ENCODE results near the gene ETNK1.
"Not testable (repeated sequence)": the region's sequence is repeated elsewhere in the genome, so short reads cannot be mapped to it uniquely, and the experiment has no call there.

ETNK1 gene

DNA sequence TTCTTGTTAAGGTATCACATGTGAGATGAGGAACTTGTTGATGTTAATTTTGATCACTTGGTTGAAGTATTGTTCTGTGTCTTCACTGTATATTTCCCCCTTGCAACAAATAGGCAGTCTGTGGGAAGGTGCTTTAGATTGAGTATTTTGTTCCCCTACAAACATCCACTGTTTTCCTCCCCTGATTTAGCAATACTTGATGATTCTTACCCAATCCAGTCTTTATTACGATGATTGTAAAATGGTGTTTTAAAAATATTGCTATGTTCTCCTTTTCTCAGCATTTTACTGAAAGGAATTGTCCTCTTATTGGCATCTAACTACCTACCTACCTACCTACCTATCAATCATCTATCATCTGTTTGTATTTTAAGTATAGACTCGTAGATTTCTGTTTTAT is 66.3 kb downstream of the ETNK1 start:
- Histone ChIP-seq H4K8ac (ENCODE audit: low read depth, low read length) (no peak overlapping the region), H3K4me3 (ENCODE audit: low read length) (no peak overlapping the region), H3K27ac (ENCODE audit: low read depth, low read length) (no peak overlapping the region), H3K79me2 (ENCODE audit: control insufficient read depth, insufficient read depth, low read length) (no peaks in the 10 kb centered on the region), H3K4ac (ENCODE audit: low read depth, low read length) (no peak overlapping the region), H2AK5ac (ENCODE audit: low read length) (no peak overlapping the region), H4K5ac (ENCODE audit: low read length) (no peak overlapping the region), H3K36me3 (ENCODE audit: control insufficient read depth, insufficient read depth, low read length) (no peaks in the 10 kb centered on the region), H2BK5ac (ENCODE audit: low read length) (no peak overlapping the region), H3K27me3 (ENCODE audit: insufficient read depth, low read length, poor library complexity) (no peaks in the 10 kb centered on the region), H2BK120ac (ENCODE audit: low read depth, low read length) (no peak overlapping the region), H3K4me2 (ENCODE audit: low read length) (no peak overlapping the region), H3K23ac (ENCODE audit: low read length) (no peak overlapping the region), H3K79me1 (ENCODE audit: low read length) (no peaks in the 10 kb centered on the region), H3K18ac (ENCODE audit: low read length) (no peak overlapping the region), H2BK15ac (replicated peaks; ENCODE audit: low read depth) (no peak overlapping the region), H3K9ac (ENCODE audit: low read length) (no peak overlapping the region), H3K56ac (ENCODE audit: low read length) (no peak overlapping the region), H3K4me1 (ENCODE audit: control insufficient read depth, low read depth, low read length) (no peaks in the 10 kb centered on the region)
- no peak for DNase-seq
- WGBS (ENCODE audit: extremely low coverage, insufficient coverage, low lambda C conversion rate) = no CpG with 5 or more reads among the region's 2 CpGs

DNA sequence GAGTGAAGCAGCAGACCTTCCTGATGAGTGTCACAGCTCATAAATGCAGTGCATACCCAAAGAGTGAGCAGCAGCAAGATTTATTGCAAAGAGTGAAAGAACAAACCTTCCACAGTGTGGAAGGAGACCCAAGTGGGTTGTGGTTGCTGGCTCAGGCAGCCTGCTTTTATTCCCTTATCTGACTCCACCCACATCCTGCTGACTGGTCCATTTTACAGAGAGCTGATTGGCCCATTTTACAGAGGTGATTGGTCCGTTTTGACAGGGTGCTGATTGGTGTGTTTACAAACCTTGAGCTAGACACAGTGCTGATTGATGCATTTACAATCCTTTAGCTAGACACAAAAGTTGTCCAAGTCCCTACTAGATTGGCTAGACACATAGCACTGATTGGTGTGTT is 67.5 kb downstream of the ETNK1 start:
- not testable (repeated sequence) for H3K23ac ChIP-seq (ENCODE audit: low read length); H2BK120ac ChIP-seq (ENCODE audit: low read depth, low read length); H3K27me3 ChIP-seq (ENCODE audit: insufficient read depth, low read length, poor library complexity); H3K79me1 ChIP-seq (ENCODE audit: low read length); H4K5ac ChIP-seq (ENCODE audit: low read length); H3K4me3 ChIP-seq (ENCODE audit: low read length); H3K18ac ChIP-seq (ENCODE audit: low read length); H3K9ac ChIP-seq (ENCODE audit: low read length); H3K4ac ChIP-seq (ENCODE audit: low read depth, low read length); H3K4me1 ChIP-seq (ENCODE audit: control insufficient read depth, low read depth, low read length); H3K27ac ChIP-seq (ENCODE audit: low read depth, low read length); H3K36me3 ChIP-seq (ENCODE audit: control insufficient read depth, insufficient read depth, low read length); H3K79me2 ChIP-seq (ENCODE audit: control insufficient read depth, insufficient read depth, low read length); H2AK5ac ChIP-seq (ENCODE audit: low read length); H3K56ac ChIP-seq (ENCODE audit: low read length); H3K4me2 ChIP-seq (ENCODE audit: low read length); DNase-seq; H2BK5ac ChIP-seq (ENCODE audit: low read length); H2BK15ac ChIP-seq (replicated peaks; ENCODE audit: low read depth); H4K8ac ChIP-seq (ENCODE audit: low read depth, low read length)
- no CpG with 5 or more reads among the region's 1 CpG for WGBS (ENCODE audit: extremely low coverage, insufficient coverage, low lambda C conversion rate)

DNA sequence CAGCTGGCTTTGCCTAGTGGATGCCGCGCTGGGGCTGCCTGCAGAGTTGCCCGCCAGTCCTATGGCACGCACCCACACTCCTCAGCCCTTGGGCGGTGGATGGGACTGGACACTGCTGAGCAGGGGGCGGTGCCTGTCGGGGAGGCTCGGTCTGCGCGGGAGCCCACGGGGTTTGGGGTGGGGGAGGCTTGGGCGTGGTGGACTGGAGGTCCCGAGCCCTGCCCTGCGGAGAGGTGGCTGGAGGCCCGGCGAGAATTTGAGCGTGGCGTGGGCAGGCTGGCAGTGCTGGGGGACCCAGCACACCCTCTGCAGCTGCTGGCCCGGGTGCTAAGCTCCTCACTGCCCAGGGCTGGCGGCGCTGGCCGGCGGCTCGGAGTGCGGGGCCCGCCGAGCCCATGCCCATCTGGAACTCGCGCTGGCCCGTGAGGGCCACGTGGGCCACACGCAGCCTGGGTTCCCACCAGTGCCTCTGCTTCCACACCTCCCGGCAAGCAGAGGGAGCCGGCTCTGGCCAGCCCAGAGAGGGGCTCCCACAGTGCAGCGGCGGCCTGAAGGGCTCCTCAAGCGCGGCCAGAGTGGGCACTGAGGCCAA is 68.1 kb downstream of the ETNK1 start:
- no peaks in the 10 kb centered on the region for H3K27me3 ChIP-seq (ENCODE audit: insufficient read depth, low read length, poor library complexity)
- DNase-seq = no peak
- H3K18ac ChIP-seq (ENCODE audit: low read length) = no peak overlapping the region
- H3K79me2 ChIP-seq (ENCODE audit: control insufficient read depth, insufficient read depth, low read length) = no peaks in the 10 kb centered on the region
- no peak overlapping the region for H3K56ac ChIP-seq (ENCODE audit: low read length)
- WGBS (ENCODE audit: extremely low coverage, insufficient coverage, low lambda C conversion rate) = no CpG with 5 or more reads among the region's 38 CpGs
- H2BK120ac ChIP-seq (ENCODE audit: low read depth, low read length) = no peak overlapping the region
- no peak overlapping the region for H3K4ac ChIP-seq (ENCODE audit: low read depth, low read length)
- H2BK15ac ChIP-seq (replicated peaks; ENCODE audit: low read depth) = no peak overlapping the region
- no peak overlapping the region for H2AK5ac ChIP-seq (ENCODE audit: low read length)
- H3K9ac ChIP-seq (ENCODE audit: low read length) = no peak overlapping the region
- no peaks in the 10 kb centered on the region for H3K4me1 ChIP-seq (ENCODE audit: control insufficient read depth, low read depth, low read length)
- no peak overlapping the region for H3K4me2 ChIP-seq (ENCODE audit: low read length)
- H3K79me1 ChIP-seq (ENCODE audit: low read length) = no peaks in the 10 kb centered on the region
- H2BK5ac ChIP-seq (ENCODE audit: low read length) = no peak overlapping the region
- H3K4me3 ChIP-seq (ENCODE audit: low read length) = no peak overlapping the region
- H4K5ac ChIP-seq (ENCODE audit: low read length) = no peak overlapping the region
- H3K36me3 ChIP-seq (ENCODE audit: control insufficient read depth, insufficient read depth, low read length) = no peaks in the 10 kb centered on the region
- no peak overlapping the region for H3K23ac ChIP-seq (ENCODE audit: low read length)
- H4K8ac ChIP-seq (ENCODE audit: low read depth, low read length) = no peak overlapping the region
- H3K27ac ChIP-seq (ENCODE audit: low read depth, low read length) = no peak overlapping the region

DNA sequence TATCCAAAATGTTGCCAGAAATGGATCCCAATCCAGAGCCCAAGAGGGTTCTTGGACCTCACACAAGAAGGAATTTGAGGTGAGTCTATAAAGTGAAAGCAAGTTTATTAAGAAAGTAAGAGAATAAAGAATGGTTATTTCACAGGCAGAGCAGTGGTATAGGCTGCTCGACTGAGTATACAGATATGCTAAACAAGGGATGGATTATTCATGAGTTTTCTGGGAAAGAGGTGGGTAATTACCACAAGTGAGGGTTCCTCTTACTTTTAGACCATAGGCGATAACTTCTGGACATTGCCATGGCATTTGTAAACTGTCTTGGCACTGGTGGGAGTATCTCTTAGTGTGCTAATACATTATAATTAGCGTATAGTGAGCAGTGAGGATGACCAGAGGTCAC is 73.6 kb downstream of the ETNK1 start:
- no peak overlapping the region for H3K18ac ChIP-seq (ENCODE audit: low read length)
- peaks cover 5% of the 10 kb centered on the region for H3K4me1 ChIP-seq (ENCODE audit: control insufficient read depth, low read depth, low read length)

DNA sequence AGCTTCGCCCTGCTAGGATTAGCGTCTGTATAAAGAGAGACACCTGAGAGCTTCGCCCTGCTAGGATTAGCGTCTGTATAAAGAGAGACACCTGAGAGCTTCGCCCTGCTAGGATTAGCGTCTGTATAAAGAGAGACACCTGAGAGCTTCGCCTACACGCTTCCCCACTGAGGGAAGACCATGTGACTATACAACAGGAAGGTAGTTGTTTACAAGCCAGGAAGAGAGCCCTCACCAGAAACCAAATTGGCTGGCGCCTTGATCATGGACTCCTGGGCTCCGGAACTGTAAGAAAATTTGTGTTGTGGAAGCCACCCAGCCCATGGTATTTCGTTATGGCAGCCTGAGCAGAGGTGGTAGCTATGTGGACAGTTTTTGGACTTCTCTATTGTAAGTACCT is 74.7 kb downstream of the ETNK1 start:
- not testable (repeated sequence) for H4K8ac ChIP-seq (ENCODE audit: low read depth, low read length); H3K36me3 ChIP-seq (ENCODE audit: control insufficient read depth, insufficient read depth, low read length); H3K79me1 ChIP-seq (ENCODE audit: low read length); H3K27me3 ChIP-seq (ENCODE audit: insufficient read depth, low read length, poor library complexity); H3K4me1 ChIP-seq (ENCODE audit: control insufficient read depth, low read depth, low read length); H3K23ac ChIP-seq (ENCODE audit: low read length); H3K4me3 ChIP-seq (ENCODE audit: low read length); H4K5ac ChIP-seq (ENCODE audit: low read length); H3K79me2 ChIP-seq (ENCODE audit: control insufficient read depth, insufficient read depth, low read length); H2AK5ac ChIP-seq (ENCODE audit: low read length); H3K4me2 ChIP-seq (ENCODE audit: low read length); H2BK120ac ChIP-seq (ENCODE audit: low read depth, low read length); H2BK15ac ChIP-seq (replicated peaks; ENCODE audit: low read depth); H3K9ac ChIP-seq (ENCODE audit: low read length)
- WGBS (ENCODE audit: extremely low coverage, insufficient coverage, low lambda C conversion rate) = no CpG with 5 or more reads among the region's 11 CpGs
- Histone ChIP-seq H3K18ac (ENCODE audit: low read length) (peak overlapping the region; percentile 3), H3K27ac (ENCODE audit: low read depth, low read length) (peak overlapping the region; percentile 93), H3K56ac (ENCODE audit: low read length) (peak overlapping the region; percentile 45), H2BK5ac (ENCODE audit: low read length) (peak overlapping the region; percentile 14), H3K4ac (ENCODE audit: low read depth, low read length) (peak overlapping the region; percentile 41)
- DNase-seq = peak; percentile 45

More for the DNA sequence above, 73.6 kb downstream of the ETNK1 start:
- Histone ChIP-seq H3K27me3 (ENCODE audit: insufficient read depth, low read length, poor library complexity) (no peaks in the 10 kb centered on the region), H4K8ac (ENCODE audit: low read depth, low read length) (no peak overlapping the region), H3K4ac (ENCODE audit: low read depth, low read length) (no peak overlapping the region), H3K9ac (ENCODE audit: low read length) (no peak overlapping the region), H2BK120ac (ENCODE audit: low read depth, low read length) (peak overlapping the region; percentile 14), H4K5ac (ENCODE audit: low read length) (no peak overlapping the region), H3K56ac (ENCODE audit: low read length) (no peak overlapping the region), H3K79me2 (ENCODE audit: control insufficient read depth, insufficient read depth, low read length) (no peaks in the 10 kb centered on the region), H3K23ac (ENCODE audit: low read length) (no peak overlapping the region), H3K4me2 (ENCODE audit: low read length) (no peak overlapping the region), H3K27ac (ENCODE audit: low read depth, low read length) (peak overlapping the region; percentile 36), H3K79me1 (ENCODE audit: low read length) (no peaks in the 10 kb centered on the region), H2BK15ac (replicated peaks; ENCODE audit: low read depth) (no peak overlapping the region), H3K4me3 (ENCODE audit: low read length) (no peak overlapping the region), H3K36me3 (ENCODE audit: control insufficient read depth, insufficient read depth, low read length) (no peaks in the 10 kb centered on the region), H2BK5ac (ENCODE audit: low read length) (peak overlapping the region; percentile 86), H2AK5ac (ENCODE audit: low read length) (no peak overlapping the region)
- no CpG with 5 or more reads among the region's 3 CpGs for WGBS (ENCODE audit: extremely low coverage, insufficient coverage, low lambda C conversion rate)
- DNase-seq = no peak

DNA sequence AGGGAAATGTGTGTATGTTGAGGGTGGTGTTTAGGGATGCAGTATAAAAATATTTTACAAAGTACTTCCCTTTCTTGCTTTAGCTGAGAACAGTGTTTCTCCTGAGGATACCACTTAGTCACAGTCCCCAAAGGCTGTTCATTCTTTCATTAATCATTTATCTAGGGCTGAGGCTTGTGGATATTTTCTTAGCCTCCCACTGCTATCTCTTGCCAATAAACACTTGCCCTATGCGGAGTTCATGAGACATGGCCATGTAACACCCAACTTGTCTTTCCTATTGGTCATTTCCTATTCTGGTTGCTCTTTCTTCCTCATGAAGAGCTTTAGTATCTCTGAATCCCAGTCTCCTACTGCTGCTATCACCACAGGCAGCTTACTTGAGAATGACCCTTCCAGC is 75.1 kb downstream of the ETNK1 start:
- Histone ChIP-seq H3K18ac (ENCODE audit: low read length) (peak overlapping the region; percentile 3), H3K4me2 (ENCODE audit: low read length) (no peak overlapping the region), H3K23ac (ENCODE audit: low read length) (no peak overlapping the region), H3K4me1 (ENCODE audit: control insufficient read depth, low read depth, low read length) (peaks cover 5% of the 10 kb centered on the region), H3K79me1 (ENCODE audit: low read length) (no peaks in the 10 kb centered on the region), H2BK15ac (replicated peaks; ENCODE audit: low read depth) (no peak overlapping the region), H3K4me3 (ENCODE audit: low read length) (no peak overlapping the region), H2BK120ac (ENCODE audit: low read depth, low read length) (no peak overlapping the region), H3K36me3 (ENCODE audit: control insufficient read depth, insufficient read depth, low read length) (no peaks in the 10 kb centered on the region), H3K79me2 (ENCODE audit: control insufficient read depth, insufficient read depth, low read length) (no peaks in the 10 kb centered on the region), H2BK5ac (ENCODE audit: low read length) (peak overlapping the region; percentile 14), H3K9ac (ENCODE audit: low read length) (no peak overlapping the region), H4K8ac (ENCODE audit: low read depth, low read length) (no peak overlapping the region), H3K56ac (ENCODE audit: low read length) (peak overlapping the region; percentile 45), H4K5ac (ENCODE audit: low read length) (no peak overlapping the region), H2AK5ac (ENCODE audit: low read length) (no peak overlapping the region), H3K27ac (ENCODE audit: low read depth, low read length) (peak overlapping the region; percentile 93), H3K4ac (ENCODE audit: low read depth, low read length) (peak overlapping the region; percentile 41), H3K27me3 (ENCODE audit: insufficient read depth, low read length, poor library complexity) (no peaks in the 10 kb centered on the region)
- WGBS (ENCODE audit: extremely low coverage, insufficient coverage, low lambda C conversion rate) = no CpG with 5 or more reads among the region's 1 CpG
- DNase-seq = peak; percentile 87

Measured in mesendoderm (in vitro differentiated cells).